Breast epithelium (tissue), 3 donors: ENCODE results near the gene ASIC3.

Experiments
- CTCF ChIP-seq, 3 donors: fragments of 450-650 bp; IDR thresholded peaks; one replicate each; pipeline ENCODE4 v1.5.1; 2016 to 2017; ENCODE audit warnings: antibody characterized with exemption in 3 of 3, mild to moderate bottlenecking in 3 of 3, moderate library complexity in 3 of 3
- POLR2A ChIP-seq: fragments of 450-650 bp; IDR thresholded peaks from one replicate; pipeline ENCODE4 v1.6.1; 2016; ENCODE audit warnings: antibody characterized with exemption, mild to moderate bottlenecking, moderate library complexity
- POLR2AphosphoS5 ChIP-seq, 3 donors: sonication (generic); formaldehyde crosslinking; IDR thresholded peaks; one replicate each; pipeline ENCODE4 v1.6.1; 2017; ENCODE audit warnings: antibody characterized with exemption in 3 of 3

- peak in 1 of 3 donors; percentile 36 for TF ChIP-seq POLR2AphosphoS5 (IDR thresholded peaks at IDR 0.05)
- TF ChIP-seq CTCF (IDR thresholded peaks at IDR 0.05) = no peak
- no peak for TF ChIP-seq POLR2A
Measured at GRCh38 chr7:151063212-151063561, 14.9 kb downstream of the ASIC3 start.
